Right ventricle myocardium inferior (tissue), 1 donor: ENCODE measurements around the gene SBNO1. TPM values are rescaled to one million over a fixed set of nuclear protein-coding genes. Genes with fewer than 3 reads are reported as not detected.

Experiments
- ATAC-seq: fragments of 200-7000 bp; cut with Tn5 transposase; one replicate; pipeline ENCODE4 v1.9.1; 2020; ENCODE audit warnings: mild to moderate bottlenecking, moderate library complexity
- DNase-seq: peaks from one replicate; pipeline ENCODE4 v3.0.0; 2021; ENCODE audit errors: missing footprints
- intact Hi-C: fragments of 100-400 bp; cut with DNase I; formaldehyde crosslinking; loops from one replicate; pipeline ENCODE4 v1.11.0; 2022
- total RNA-seq: library from RNA; stranded (reverse); fragmentation: NEBNext Ultra II Directional; extraction: Animal tissue kit (Norgen Biotek cat#: 25700); gene quantifications from one replicate; pipeline ENCODE4 v1.2.1, GENCODE V29; 2021
- donor health status: DM: no; HTN: yes; CAD: no; lungs with severe emphysema.

The SBNO1 gene
- total RNA-seq, 1 donor from 2014 or later = 25.8 TPM

GRCh38 chr12:123289911-123290310 is 74.7 kb downstream of the SBNO1 start:
- no peak for ATAC-seq
- intact Hi-C loops = no loop called here
- DNase-seq = no peak

GRCh38 chr12:123288751-123289346 is 75.8 kb downstream of the SBNO1 start:
- intact Hi-C loops = no loop called here
- ATAC-seq = no peak
- no peak for DNase-seq

- intact Hi-C loops = no loop called here
- DNase-seq (no peak), ATAC-seq (no peak)
These were observed 77.8 kb downstream of the SBNO1 start for GRCh38 chr12:123286652-123287373.

- no peak for ATAC-seq
- intact Hi-C loops = no loop called here
- DNase-seq = no peak
These were observed 80.0 kb downstream of the SBNO1 start for GRCh38 chr12:123284669-123285068.

GRCh38 chr12:123283461-123283860 is 81.2 kb downstream of the SBNO1 start:
- intact Hi-C loops = no loop called here
- no peak for ATAC-seq
- DNase-seq = no peak

- no peak for DNase-seq
- intact Hi-C loops = no loop called here
- no peak for ATAC-seq
These were observed 82.5 kb downstream of the SBNO1 start for GRCh38 chr12:123282111-123282510.

- ATAC-seq (no peak), DNase-seq (no peak)
- intact Hi-C loops = no loop called here
These were observed 83.7 kb downstream of the SBNO1 start for GRCh38 chr12:123280971-123281370.

GRCh38 chr12:123278101-123278627 is 86.5 kb downstream of the SBNO1 start:
- DNase-seq (no peak), ATAC-seq (no peak)
- intact Hi-C loops = no loop called here

- ATAC-seq (no peak), DNase-seq (no peak)
- intact Hi-C loops = no loop called here
These were observed 91.5 kb downstream of the SBNO1 start for GRCh38 chr12:123273166-123273565.

- intact Hi-C loops = no loop called here
These were observed 93.5 kb downstream of the SBNO1 start for GRCh38 chr12:123271001-123271668.

GRCh38 chr12:123270214-123271000 is 94.2 kb downstream of the SBNO1 start:
- intact Hi-C loops = no loop called here
- peak; percentile 29 for ATAC-seq
- DNase-seq = no peak

More at GRCh38 chr12:123271001-123271668, 93.5 kb downstream of the SBNO1 start:
- ATAC-seq (peak; percentile 47), DNase-seq (peak; percentile 89)

- intact Hi-C loops = no loop called here
- ATAC-seq = no peak
- DNase-seq = no peak
These were observed 94.8 kb downstream of the SBNO1 start for GRCh38 chr12:123269896-123270213.

- ATAC-seq = peak; percentile 84
- peak; percentile 87 for DNase-seq
- intact Hi-C loops = no loop called here
These were observed 95.2 kb downstream of the SBNO1 start for GRCh38 chr12:123269395-123269892.

- no peak for ATAC-seq
- DNase-seq = no peak
- intact Hi-C loops = no loop called here
These were observed 95.8 kb downstream of the SBNO1 start for GRCh38 chr12:123268850-123269249.

GRCh38 chr12:123267991-123268843 is 96.4 kb downstream of the SBNO1 start:
- peak; percentile 79 for DNase-seq
- ATAC-seq = no peak
- intact Hi-C loops = no loop called here

- intact Hi-C loops = no loop called here
- DNase-seq (no peak), ATAC-seq (no peak)
These were observed 97.2 kb downstream of the SBNO1 start for GRCh38 chr12:123267335-123267920.

- DNase-seq (no peak), ATAC-seq (no peak)
- intact Hi-C loops = no loop called here
These were observed 97.9 kb downstream of the SBNO1 start for GRCh38 chr12:123266679-123267277.
